Naive thymus-derived CD4-positive, alpha-beta T cell (primary cell): ENCODE measurements around the gene MED29. TPM values are rescaled to one million over a fixed set of nuclear protein-coding genes. Genes with fewer than 3 reads are reported as not detected.
"Not testable (repeated sequence)": the region's sequence is repeated elsewhere in the genome, so short reads cannot be mapped to it uniquely, and the experiment has no call there.

Experiments
- ATAC-seq: fragments of 150-1000 bp; cut with Tn5 transposase; 2 replicates; pipeline ENCODE4 v1.10.0; 2021; ENCODE audit warnings: mild to moderate bottlenecking, moderate library complexity
- CTCF ChIA-PET: fragments of 350-600 bp; sonication (Branson Sonifier 250); formaldehyde crosslinking; loops from one replicate; lab custom pipeline; 2021; ENCODE audit warnings: antibody characterized with exemption; lab: Charles Lee
- POLR2A ChIA-PET: fragments of 350-600 bp; sonication (Branson Sonifier 250); formaldehyde crosslinking; loops from one replicate; lab custom pipeline; 2021; ENCODE audit warnings: antibody characterized with exemption, inconsistent platforms; lab: Charles Lee
- DNase-seq, 9 donors: peaks; one replicate each; pipeline versions ENCODE4 v3.0.0 to v3.0.0-alpha.2; 2020 to 2022; ENCODE audit warnings: mixed read lengths in 1 of 9
- H3K27ac ChIP-seq: one replicate; pipeline ENCODE4 v1.7.0; 2013; ENCODE audit warnings: mild to moderate bottlenecking, low read depth, low read length, moderate library complexity
- H3K27me3 ChIP-seq, 2 donors: one replicate each; pipeline ENCODE4 v1.7.0; 2013; ENCODE audit warnings: low read length in 2 of 2, mild to moderate bottlenecking in 2 of 2, moderate library complexity in 2 of 2; ENCODE audit not compliant: control insufficient read depth in 2 of 2, insufficient read depth in 2 of 2
- H3K36me3 ChIP-seq, 3 experiments: 1 replicate in 2 of 3; 2 replicates in 1 of 3; pipeline ENCODE4 v1.7.0; 2013; ENCODE audit warnings: low read length in 3 of 3, mild to moderate bottlenecking in 3 of 3, moderate library complexity in 1 of 3; ENCODE audit not compliant: insufficient read depth in 3 of 3, control insufficient read depth in 2 of 3
- H3K4me1 ChIP-seq, 2 donors: one replicate each; pipeline ENCODE4 v1.7.0; 2013; ENCODE audit warnings: low read length in 2 of 2, mild to moderate bottlenecking in 2 of 2, moderate library complexity in 1 of 2; ENCODE audit not compliant: control insufficient read depth in 2 of 2, insufficient read depth in 2 of 2
- H3K4me3 ChIP-seq: 2 replicates; pipeline ENCODE4 v1.7.0; 2013; ENCODE audit warnings: mild to moderate bottlenecking, low read length
- H3K9me3 ChIP-seq, 3 experiments: 1 replicate in 2 of 3; 2 replicates in 1 of 3; pipeline ENCODE4 v1.7.0; 2013; ENCODE audit warnings: low read length in 3 of 3; ENCODE audit not compliant: control insufficient read depth in 2 of 3
- H3K27ac Mint-ChIP-seq, 9 donors: one replicate each; pipeline ENCODE4 v1.8.0; 2020 to 2022; ENCODE audit warnings: mixed read lengths in 9 of 9, mild to moderate bottlenecking in 8 of 9, moderate library complexity in 5 of 9, inconsistent platforms in 2 of 9
- H3K27me3 Mint-ChIP-seq, 5 donors: one replicate each; pipeline ENCODE4 v1.8.0; 2021 to 2022; ENCODE audit warnings: mixed read lengths in 5 of 5, mild to moderate bottlenecking in 1 of 5
- H3K36me3 Mint-ChIP-seq, 5 donors: one replicate each; pipeline ENCODE4 v1.8.0; 2020 to 2022; ENCODE audit warnings: mixed read lengths in 5 of 5, mild to moderate bottlenecking in 3 of 5, inconsistent platforms in 1 of 5
- H3K4me1 Mint-ChIP-seq, 7 donors: one replicate each; pipeline ENCODE4 v1.8.0; 2020 to 2022; ENCODE audit warnings: mixed read lengths in 7 of 7, mild to moderate bottlenecking in 3 of 7, inconsistent platforms in 1 of 7
- H3K4me3 Mint-ChIP-seq, 10 donors: one replicate each; pipeline ENCODE4 v1.8.0; 2020 to 2022; ENCODE audit warnings: mild to moderate bottlenecking in 10 of 10, mixed read lengths in 10 of 10, moderate library complexity in 6 of 10, inconsistent platforms in 2 of 10
- H3K9me3 Mint-ChIP-seq, 11 donors: one replicate each; pipeline ENCODE4 v1.8.0; 2020 to 2022; ENCODE audit warnings: mixed read lengths in 11 of 11, mild to moderate bottlenecking in 4 of 11, inconsistent platforms in 1 of 11, moderate library complexity in 1 of 11
- intact Hi-C, 2 donors: fragments of 100-400 bp; cut with micrococcal nuclease; formaldehyde crosslinking; loops; one replicate each; pipeline ENCODE4 v1.15.1; 2023
- polyA plus RNA-seq, 2 donors: library from polyadenylated mRNA; unstranded; fragments of 300-500 nt; fragmentation: Illumina TruSeq; gene quantifications; one replicate each; pipeline ENCODE4 v1.2.3, GENCODE V29; 2021
- total RNA-seq, 6 experiments: library from RNA in 5 of 6; stranded (reverse) in 5 of 6; gene quantifications; 1 replicate in 5 of 6; 2 replicates in 1 of 6; pipeline ENCODE4 v1.2.3 and lab custom pipeline; 2021 to 2026

The MED29 gene
- total and polyA plus RNA-seq, 7 experiments from 2014 or later = 44.2 to 61.0 (median 52.0) TPM

- Histone ChIP-seq H3K36me3 (peaks cover 4 to 89% (median 21%) of the 10 kb centered on the region in 3 experiments), H3K4me1 (no peaks in the 10 kb centered on the region), H3K27ac (no peak overlapping the region), H3K4me3 (no peak overlapping the region), H3K9me3 (no peaks in the 10 kb centered on the region), H3K27me3 (no peaks in the 10 kb centered on the region)
- H3K4me1 Mint-ChIP-seq = peaks cover 0 to 1% (median 0%) of the 10 kb centered on the region in 7 donors
- H3K27ac Mint-ChIP-seq = peak overlapping the region in 1 of 9 donors; percentile 6
- H3K4me3 Mint-ChIP-seq = no peak overlapping the region
- H3K9me3 Mint-ChIP-seq = no peaks in the 10 kb centered on the region
- intact Hi-C loops = no loop called here
- ATAC-seq = no peak
- H3K27me3 Mint-ChIP-seq = no peaks in the 10 kb centered on the region
- ChIA-PET CTCF (no interaction called here), POLR2A (interaction anchor here (0.5 kb wide), 1 partner anchor 74 kb away, joined by 6 read pairs; no protein-coding TSS in a partner anchor)
- DNase-seq = no peak
- H3K36me3 Mint-ChIP-seq = peaks cover 9 to 58% (median 17%) of the 10 kb centered on the region in 5 donors
These were observed 15.2 kb upstream of the MED29 start for GRCh38 chr19:39375929-39376328.

GRCh38 chr19:39377373-39378362 lies 13.5 kb upstream of the MED29 start:
- CTCF ChIA-PET = no interaction called here
- Histone ChIP-seq H3K27ac (no peak overlapping the region), H3K9me3 (no peaks in the 10 kb centered on the region), H3K27me3 (no peaks in the 10 kb centered on the region), H3K4me3 (no peak overlapping the region), H3K36me3 (peaks cover 4 to 90% (median 30%) of the 10 kb centered on the region in 3 experiments), H3K4me1 (no peaks in the 10 kb centered on the region)
- Mint-ChIP-seq H3K27ac (peak overlapping the region in 5 of 9 donors; percentile 1 to 69 (median 34)), H3K36me3 (peaks cover 9 to 57% (median 18%) of the 10 kb centered on the region in 5 donors), H3K4me3 (no peak overlapping the region), H3K27me3 (no peaks in the 10 kb centered on the region), H3K4me1 (no peaks in the 10 kb centered on the region), H3K9me3 (no peaks in the 10 kb centered on the region)
- intact Hi-C loops = no loop called here
- DNase-seq (no peak), ATAC-seq (no peak)
- POLR2A ChIA-PET = no interaction called here

GRCh38 chr19:39379366-39379765 lies 11.8 kb upstream of the MED29 start:
- Mint-ChIP-seq H3K36me3 (peaks cover 6 to 62% (median 18%) of the 10 kb centered on the region in 5 donors), H3K27ac (peak overlapping the region in 3 of 9 donors; percentile 5 to 46 (median 38))
- H3K4me3 ChIP-seq, CTCF ChIA-PET, intact Hi-C loops, H3K4me3 Mint-ChIP-seq, H3K4me1 ChIP-seq, ATAC-seq, H3K27me3 ChIP-seq, DNase-seq, H3K27ac ChIP-seq, H3K27me3 Mint-ChIP-seq, H3K4me1 Mint-ChIP-seq, H3K9me3 ChIP-seq, H3K9me3 Mint-ChIP-seq: not testable (repeated sequence)
- peaks cover 4 to 96% (median 30%) of the 10 kb centered on the region in 3 experiments for H3K36me3 ChIP-seq
- POLR2A ChIA-PET = interaction anchor here (0.6 kb wide), 1 partner anchor 17 kb away, joined by 4 read pairs; no protein-coding TSS in a partner anchor

- H3K27me3 ChIP-seq = no peaks in the 10 kb centered on the region
- intact Hi-C loops = no loop called here
- no peak for ATAC-seq
- H3K27ac ChIP-seq = no peak overlapping the region
- H3K4me3 ChIP-seq = no peak overlapping the region
- ChIA-PET CTCF (no interaction called here), POLR2A (interaction anchor here (0.6 kb wide), 1 partner anchor 18 kb away, joined by 4 read pairs; no protein-coding TSS in a partner anchor)
- H3K36me3 Mint-ChIP-seq = peaks cover 6 to 59% (median 16%) of the 10 kb centered on the region in 5 donors
- peak overlapping the region in 2 of 9 donors; percentile 19 to 52 for H3K27ac Mint-ChIP-seq
- H3K4me3 Mint-ChIP-seq = no peak overlapping the region
- no peak for DNase-seq
- H3K4me1 ChIP-seq = no peaks in the 10 kb centered on the region
- no peaks in the 10 kb centered on the region for H3K9me3 Mint-ChIP-seq
- H3K36me3 ChIP-seq = peaks cover 4 to 100% (median 30%) of the 10 kb centered on the region in 3 experiments
- H3K27me3 Mint-ChIP-seq = no peaks in the 10 kb centered on the region
- no peaks in the 10 kb centered on the region for H3K9me3 ChIP-seq
- H3K4me1 Mint-ChIP-seq = no peaks in the 10 kb centered on the region
These were observed 11.2 kb upstream of the MED29 start for GRCh38 chr19:39379865-39380396.

- Mint-ChIP-seq H3K27ac (peak overlapping the region in 4 of 9 donors; percentile 2 to 79 (median 38)), H3K9me3 (no peaks in the 10 kb centered on the region), H3K4me3 (no peak overlapping the region), H3K27me3 (no peaks in the 10 kb centered on the region), H3K36me3 (peaks cover 7 to 60% (median 12%) of the 10 kb centered on the region in 5 donors), H3K4me1 (peaks cover 0 to 2% (median 0%) of the 10 kb centered on the region in 7 donors)
- intact Hi-C loops = no loop called here
- POLR2A ChIA-PET = no interaction called here
- CTCF ChIA-PET = no interaction called here
- H3K4me1 ChIP-seq = no peaks in the 10 kb centered on the region
- H3K27ac ChIP-seq = no peak overlapping the region
- no peaks in the 10 kb centered on the region for H3K27me3 ChIP-seq
- H3K36me3 ChIP-seq = peaks cover 4 to 100% (median 30%) of the 10 kb centered on the region in 3 experiments
- ATAC-seq (no peak), DNase-seq (no peak)
- no peak overlapping the region for H3K4me3 ChIP-seq
- no peaks in the 10 kb centered on the region for H3K9me3 ChIP-seq
These were observed 10.4 kb upstream of the MED29 start for GRCh38 chr19:39380521-39381502.
